ENCODE results near the gene GREB1. TPM values are rescaled to one million over a fixed set of nuclear protein-coding genes. Genes with fewer than 3 reads are reported as not detected.

The GREB1 gene
- total and polyA plus RNA-seq, 2 of the 13 experiments (the other 11 are each of a cell fraction or from before 2014, with no cell fraction given), result 31.3 to 61.2 TPM

DNA sequence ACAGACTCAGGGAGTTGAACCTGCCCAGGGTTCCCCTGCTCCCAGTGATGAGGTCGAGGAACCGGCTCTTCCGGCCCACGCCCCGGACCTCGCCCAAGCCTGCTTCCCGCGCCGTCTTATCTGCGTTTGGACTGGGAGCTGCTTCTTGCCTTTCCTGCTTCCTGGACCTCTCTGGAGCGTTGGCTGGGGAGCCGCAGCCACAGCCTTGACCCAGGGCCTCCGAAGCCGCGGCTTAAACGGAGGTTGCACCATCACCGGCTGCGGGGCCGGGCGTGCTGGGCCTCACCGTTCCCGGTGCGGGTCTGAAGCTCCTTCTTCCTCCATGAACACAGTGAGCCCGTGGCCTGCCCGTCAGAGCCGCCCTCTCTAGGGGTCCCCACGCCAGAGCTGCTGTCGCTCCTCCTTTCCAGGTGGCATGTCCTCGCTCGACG is 122.8 kb downstream of the GREB1 start (continued):
- TF ChIP-seq, protein P1, sequence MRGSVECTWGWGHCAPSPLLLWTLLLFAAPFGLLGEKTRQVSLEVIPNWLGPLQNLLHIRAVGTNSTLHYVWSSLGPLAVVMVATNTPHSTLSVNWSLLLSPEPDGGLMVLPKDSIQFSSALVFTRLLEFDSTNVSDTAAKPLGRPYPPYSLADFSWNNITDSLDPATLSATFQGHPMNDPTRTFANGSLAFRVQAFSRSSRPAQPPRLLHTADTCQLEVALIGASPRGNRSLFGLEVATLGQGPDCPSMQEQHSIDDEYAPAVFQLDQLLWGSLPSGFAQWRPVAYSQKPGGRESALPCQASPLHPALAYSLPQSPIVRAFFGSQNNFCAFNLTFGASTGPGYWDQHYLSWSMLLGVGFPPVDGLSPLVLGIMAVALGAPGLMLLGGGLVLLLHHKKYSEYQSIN (CRISPR knock-in tag; IDR thresholded peaks at IDR 0.05; ENCODE audit: borderline replicate concordance), result no peak
- TF ChIP-seq RXRA (CRISPR knock-in tag; IDR thresholded peaks at IDR 0.05), result peak; percentile 45; the same call in 1 of the 2 replicates
- no peak for TF ChIP-seq ZFP36L1 (CRISPR knock-in tag; IDR thresholded peaks at IDR 0.05)
- no peak for TF ChIP-seq ZSCAN12 (CRISPR knock-in tag; IDR thresholded peaks at IDR 0.05)
- no peak for TF ChIP-seq ZNF460 (CRISPR knock-in tag; IDR thresholded peaks at IDR 0.05; ENCODE audit: borderline replicate concordance)
- no peak for TF ChIP-seq FOXP1 (IDR thresholded peaks at IDR 0.05)
- TF ChIP-seq FOXP1 (CRISPR knock-in tag; IDR thresholded peaks at IDR 0.05), result no peak
- no peak for TF ChIP-seq FOXC1 (CRISPR knock-in tag; IDR thresholded peaks at IDR 0.05; ENCODE audit: borderline replicate concordance)
- TF ChIP-seq ZNF703 (CRISPR knock-in tag; IDR thresholded peaks at IDR 0.05; ENCODE audit: borderline replicate concordance), result no peak
- no peak; the same call in 1 of the 2 replicates for TF ChIP-seq ZBTB1 (CRISPR knock-in tag; IDR thresholded peaks at IDR 0.05; ENCODE audit: borderline replicate concordance)
- TF ChIP-seq, protein P2, sequence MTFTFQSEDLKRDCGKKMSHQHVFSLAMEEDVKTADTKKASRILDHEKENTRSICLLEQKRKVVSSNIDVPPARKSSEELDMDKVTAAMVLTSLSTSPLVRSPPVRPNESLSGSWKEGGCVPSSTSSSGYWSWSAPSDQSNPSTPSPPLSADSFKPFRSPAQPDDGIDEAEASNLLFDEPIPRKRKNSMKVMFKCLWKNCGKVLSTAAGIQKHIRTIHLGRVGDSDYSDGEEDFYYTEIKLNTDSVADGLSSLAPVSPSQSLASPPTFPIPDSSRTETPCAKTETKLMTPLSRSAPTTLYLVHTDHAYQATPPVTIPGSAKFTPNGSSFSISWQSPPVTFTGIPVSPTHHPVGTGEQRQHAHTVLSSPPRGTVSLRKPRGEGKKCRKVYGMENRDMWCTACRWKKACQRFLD (CRISPR knock-in tag; IDR thresholded peaks at IDR 0.05; ENCODE audit: borderline replicate concordance), result no peak
- TF ChIP-seq SOX13 (IDR thresholded peaks at IDR 0.05), result no peak
- no peak for TF ChIP-seq SOX13 (CRISPR knock-in tag; conservative IDR thresholded peaks at IDR 0.05 in 1 of 2, IDR thresholded peaks at IDR 0.05 in 1 of 2)
- TF ChIP-seq RARA (CRISPR knock-in tag; IDR thresholded peaks at IDR 0.05), result 0 out of 2 replicates have a peak, but pooled peaks have one; percentile 20

Measured in HepG2 (cell line).